Pancreas (tissue), 10 donors: ENCODE results near the gene GPR183. TPM values are rescaled to one million over a fixed set of nuclear protein-coding genes. Genes with fewer than 3 reads are reported as not detected.
"Not testable (repeated sequence)": the region's sequence is repeated elsewhere in the genome, so short reads cannot be mapped to it uniquely, and the experiment has no call there.

Source experiments
- ATAC-seq, 4 donors: fragments of 200-7000 bp; cut with Tn5 transposase; one replicate each; pipeline versions ENCODE4 v1.8.0 to v1.9.1; 2020; ENCODE audit warnings: mild to moderate bottlenecking in 4 of 4, moderate library complexity in 4 of 4
- DNase-seq, 6 donors: peaks; one replicate each; pipeline ENCODE4 v3.0.0-alpha.2; 2020
- FAIRE-seq: peaks from 2 replicates; lab custom pipeline; 2012; peaks lifted over from hg19 to GRCh38; lab: Jason Lieb, UNC
- H3K27ac ChIP-seq, 4 donors: fragments of 200-600 bp; sonication (generic); 1 replicate in 3 of 4; 2 replicates in 1 of 4; pipeline versions ENCODE4 v1.5.0 to v1.8.0; 2020
- H3K27me3 ChIP-seq, 4 donors: fragments of 200-600 bp; one replicate each; pipeline ENCODE4 v1.8.0; 2021
- H3K36me3 ChIP-seq, 3 donors: fragments of 200-600 bp; sonication (generic) in 1 of 3; one replicate each; pipeline versions ENCODE4 v1.5.0 to v1.8.0; 2020 to 2021
- H3K4me1 ChIP-seq, 3 donors: fragments of 200-600 bp; one replicate each; pipeline ENCODE4 v1.8.0; 2021
- H3K4me3 ChIP-seq, 4 donors: fragments of 200-600 bp; sonication (generic) in 2 of 4; one replicate each; pipeline versions ENCODE4 v1.5.0 to v1.8.0; 2020 to 2021
- H3K9me3 ChIP-seq, 4 donors: fragments of 200-600 bp; one replicate each; pipeline ENCODE4 v1.8.0; 2021
- WGBS, 2 donors: extraction: QIAGEN DNeasy Blood & Tissue Kit; methylation state at CpG; one replicate each; pipeline ENCODE4 v1.1.7; 2013; 5-methylcytosine and 5-hydroxymethylcytosine counted together
- intact Hi-C, 3 donors: fragments of 100-400 bp; cut with DNase I; formaldehyde crosslinking; loops; one replicate each; pipeline versions ENCODE4 v1.11.1 to v1.14.2; 2022
- microRNA-seq, 2 donors: library from miRNA; unstranded; fragments of <30 nt; microRNA quantifications; one replicate each; pipeline versions ENCODE4 to v1.1.0, GENCODE V29; 2019 to 2020
- polyA plus RNA-seq, 2 donors: library from polyadenylated mRNA; stranded (reverse); fragments of 200-250 nt; gene quantifications; one replicate each; pipeline ENCODE4 v1.2.3, GENCODE V29; 2013
- total RNA-seq, 6 donors: library from RNA; stranded (reverse); fragmentation: NEBNext Ultra II Directional in 4 of 6; extraction: Animal tissue kit (Norgen Biotek cat#: 25700) in 4 of 6; gene quantifications; one replicate each; pipeline versions ENCODE4 v1.2.1 to v1.2.4, GENCODE V29; 2021 to 2023
- TF ChIP-seq, protein P1 (sequence below), 4 donors: fragments of 200-600 bp; sonication (generic) in 3 of 4; IDR thresholded peaks; one replicate each; pipeline versions ENCODE4 v1.5.0 to v1.8.0; 2021; ENCODE audit warnings: antibody characterized with exemption in 4 of 4
- donor health status: healthy with polysubstance abuse.
- donor health status: DM: no; HTN: no; CAD: no; lungs with moderate emphysema.
- donor health status: DM: no; HTN: no; CAD: no.
- donor health status: control.
- donor health status: control.
- donor health status: Bipolar disorder and iron deficiency.
- donor health status: DM: yes; HTN: yes; CAD: no.
- donor health status: DM: no; HTN: no; CAD: no.
- donor health status: DM: no; HTN: no; CAD: no.
- donor health status: DM: yes; HTN: yes; CAD: no.

Gene GPR183
- total and polyA plus RNA-seq, 8 donors: 0.23 to 3.5 (median 0.97) TPM

GRCh38 chr13:99250982-99251825, 56.0 kb downstream of the GPR183 start:
- Histone ChIP-seq H3K9me3 (no peaks in the 10 kb centered on the region), H3K27me3 (no peaks in the 10 kb centered on the region), H3K36me3 (no peaks in the 10 kb centered on the region), H3K4me1 (no peaks in the 10 kb centered on the region), H3K4me3 (no peak overlapping the region), H3K27ac (no peak overlapping the region)
- intact Hi-C loops: no loop called here
- 87 to 96% methylated on average over 5 of the region's 5 CpGs for WGBS, 2 donors
- TF ChIP-seq, protein P1, sequence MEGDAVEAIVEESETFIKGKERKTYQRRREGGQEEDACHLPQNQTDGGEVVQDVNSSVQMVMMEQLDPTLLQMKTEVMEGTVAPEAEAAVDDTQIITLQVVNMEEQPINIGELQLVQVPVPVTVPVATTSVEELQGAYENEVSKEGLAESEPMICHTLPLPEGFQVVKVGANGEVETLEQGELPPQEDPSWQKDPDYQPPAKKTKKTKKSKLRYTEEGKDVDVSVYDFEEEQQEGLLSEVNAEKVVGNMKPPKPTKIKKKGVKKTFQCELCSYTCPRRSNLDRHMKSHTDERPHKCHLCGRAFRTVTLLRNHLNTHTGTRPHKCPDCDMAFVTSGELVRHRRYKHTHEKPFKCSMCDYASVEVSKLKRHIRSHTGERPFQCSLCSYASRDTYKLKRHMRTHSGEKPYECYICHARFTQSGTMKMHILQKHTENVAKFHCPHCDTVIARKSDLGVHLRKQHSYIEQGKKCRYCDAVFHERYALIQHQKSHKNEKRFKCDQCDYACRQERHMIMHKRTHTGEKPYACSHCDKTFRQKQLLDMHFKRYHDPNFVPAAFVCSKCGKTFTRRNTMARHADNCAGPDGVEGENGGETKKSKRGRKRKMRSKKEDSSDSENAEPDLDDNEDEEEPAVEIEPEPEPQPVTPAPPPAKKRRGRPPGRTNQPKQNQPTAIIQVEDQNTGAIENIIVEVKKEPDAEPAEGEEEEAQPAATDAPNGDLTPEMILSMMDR (IDR thresholded peaks at IDR 0.05): no peak
- ATAC-seq: no peak
- no peak for DNase-seq
- FAIRE-seq: no peak

- H3K4me1 ChIP-seq, ATAC-seq, H3K27me3 ChIP-seq, DNase-seq, H3K9me3 ChIP-seq, H3K27ac ChIP-seq, intact Hi-C loops, FAIRE-seq, H3K36me3 ChIP-seq, H3K4me3 ChIP-seq: not testable (repeated sequence)
- WGBS, 2 donors: 98 to 100% methylated on average over 2 of the region's 2 CpGs
These were observed 57.6 kb downstream of the GPR183 start for GRCh38 chr13:99249606-99250005.

GRCh38 chr13:99249178-99249577, 58.0 kb downstream of the GPR183 start:
- H3K36me3 ChIP-seq, H3K27ac ChIP-seq, DNase-seq, H3K4me1 ChIP-seq, ATAC-seq, H3K27me3 ChIP-seq, FAIRE-seq, H3K4me3 ChIP-seq, intact Hi-C loops, H3K9me3 ChIP-seq: not testable (repeated sequence)
- 98 to 99% methylated on average over 3 of the region's 3 CpGs for WGBS, 2 donors

- H3K4me3 ChIP-seq: no peak overlapping the region
- H3K9me3 ChIP-seq: no peaks in the 10 kb centered on the region
- intact Hi-C loops: no loop called here
- DNase-seq (no peak), ATAC-seq (no peak), FAIRE-seq (no peak)
- no peak overlapping the region for H3K27ac ChIP-seq
- TF ChIP-seq, protein P1 (IDR thresholded peaks at IDR 0.05): no peak
- no peaks in the 10 kb centered on the region for H3K27me3 ChIP-seq
- no peaks in the 10 kb centered on the region for H3K36me3 ChIP-seq
- H3K4me1 ChIP-seq: no peaks in the 10 kb centered on the region
- WGBS, 2 donors: 95 to 96% methylated on average over 1 of the region's 1 CpG
These were observed 61.1 kb downstream of the GPR183 start for GRCh38 chr13:99246100-99246499.

Small RNAs within 50 kb of the gene (microRNA-seq; reads per million reads assigned to microRNA genes)
- gene MIR623: 0 reads per million in 2 donors

Other genes starting within 250 kb of the GPR183 start
- 10 to 100 TPM; 17.5 to 28.5 (median 24.4) TPM for gene UBAC2, start 106.5 kb downstream of the GPR183 start, total RNA-seq
- gene UBAC2, start 106.5 kb downstream of the GPR183 start, polyA plus RNA-seq: 10 to 100 TPM; 29.1 to 29.5 TPM
- under 1 TPM in 1 of 6 donors, not detected in 5; 0.22 TPM for gene GPR18, start 49.0 kb downstream of the GPR183 start, total RNA-seq
- gene GPR18, start 49.0 kb downstream of the GPR183 start, polyA plus RNA-seq: under 1 TPM in 1 of 2 donors, not detected in 1; 0.14 TPM
- 10 to 100 TPM; 53.6 to 88.8 (median 67.5) TPM for gene TM9SF2, start 194.1 kb upstream of the GPR183 start, total RNA-seq
- gene TM9SF2, start 194.1 kb upstream of the GPR183 start, polyA plus RNA-seq: 10 to 100 TPM; 22.7 to 57.6 TPM